GM06990 (cell line): ENCODE measurements around the gene CCDC39.
"Not testable (repeated sequence)": the region's sequence is repeated elsewhere in the genome, so short reads cannot be mapped to it uniquely, and the experiment has no call there.

Experiments
- DNase-seq: peaks from one replicate; pipeline ENCODE4 v3.0.0-alpha.2; 2011; ENCODE audit not compliant: insufficient read length; ENCODE audit errors: extremely low read depth
- H3K27me3 ChIP-seq: replicated peaks from 2 replicates; pipeline ENCODE4 v1.6.0; 2011; ENCODE audit warnings: low read length; ENCODE audit not compliant: control insufficient read depth, insufficient read depth
- H3K36me3 ChIP-seq: 2 replicates; pipeline ENCODE4 v1.5.1; 2011; ENCODE audit warnings: low read length; ENCODE audit not compliant: control insufficient read depth, insufficient read depth
- H3K4me3 ChIP-seq: replicated peaks from 2 replicates; pipeline ENCODE4 v1.5.1; 2011; ENCODE audit warnings: low read depth, mild to moderate bottlenecking, control low read depth, low read length
- TF ChIP-seq, protein P1 (sequence below): IDR thresholded peaks from 2 replicates; pipeline ENCODE4 v1.5.1; 2011; ENCODE audit warnings: low read length, control low read depth, mild to moderate bottlenecking, inconsistent platforms; ENCODE audit not compliant: insufficient read depth, poor library complexity, severe bottlenecking

The CCDC39 gene

DNA sequence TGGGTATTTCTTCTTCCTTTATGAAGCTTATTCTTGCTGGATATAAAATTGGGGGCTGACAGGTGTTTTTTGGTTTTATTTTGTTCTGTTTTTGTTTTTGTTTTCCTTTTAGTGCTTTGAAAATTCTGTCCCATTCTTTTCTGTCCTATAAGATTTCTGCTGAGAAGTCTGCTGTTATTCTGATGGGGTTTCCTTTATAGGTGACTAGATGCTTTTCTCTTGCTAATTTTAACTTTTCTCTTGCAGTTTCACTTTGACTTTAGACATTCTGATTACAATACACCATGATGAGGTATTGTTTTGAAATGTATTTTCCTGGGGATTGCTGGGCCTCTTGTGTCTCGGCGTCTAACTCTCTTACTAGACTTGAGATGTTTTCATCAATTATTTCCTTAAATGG is 54.6 kb downstream of the CCDC39 start:
- DNase-seq: no peak
- Histone ChIP-seq H3K27me3 (no peaks in the 10 kb centered on the region), H3K36me3 (peaks cover 2% of the 10 kb centered on the region), H3K4me3 (no peak overlapping the region)
- TF ChIP-seq, protein P1, sequence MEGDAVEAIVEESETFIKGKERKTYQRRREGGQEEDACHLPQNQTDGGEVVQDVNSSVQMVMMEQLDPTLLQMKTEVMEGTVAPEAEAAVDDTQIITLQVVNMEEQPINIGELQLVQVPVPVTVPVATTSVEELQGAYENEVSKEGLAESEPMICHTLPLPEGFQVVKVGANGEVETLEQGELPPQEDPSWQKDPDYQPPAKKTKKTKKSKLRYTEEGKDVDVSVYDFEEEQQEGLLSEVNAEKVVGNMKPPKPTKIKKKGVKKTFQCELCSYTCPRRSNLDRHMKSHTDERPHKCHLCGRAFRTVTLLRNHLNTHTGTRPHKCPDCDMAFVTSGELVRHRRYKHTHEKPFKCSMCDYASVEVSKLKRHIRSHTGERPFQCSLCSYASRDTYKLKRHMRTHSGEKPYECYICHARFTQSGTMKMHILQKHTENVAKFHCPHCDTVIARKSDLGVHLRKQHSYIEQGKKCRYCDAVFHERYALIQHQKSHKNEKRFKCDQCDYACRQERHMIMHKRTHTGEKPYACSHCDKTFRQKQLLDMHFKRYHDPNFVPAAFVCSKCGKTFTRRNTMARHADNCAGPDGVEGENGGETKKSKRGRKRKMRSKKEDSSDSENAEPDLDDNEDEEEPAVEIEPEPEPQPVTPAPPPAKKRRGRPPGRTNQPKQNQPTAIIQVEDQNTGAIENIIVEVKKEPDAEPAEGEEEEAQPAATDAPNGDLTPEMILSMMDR: no peak

DNA sequence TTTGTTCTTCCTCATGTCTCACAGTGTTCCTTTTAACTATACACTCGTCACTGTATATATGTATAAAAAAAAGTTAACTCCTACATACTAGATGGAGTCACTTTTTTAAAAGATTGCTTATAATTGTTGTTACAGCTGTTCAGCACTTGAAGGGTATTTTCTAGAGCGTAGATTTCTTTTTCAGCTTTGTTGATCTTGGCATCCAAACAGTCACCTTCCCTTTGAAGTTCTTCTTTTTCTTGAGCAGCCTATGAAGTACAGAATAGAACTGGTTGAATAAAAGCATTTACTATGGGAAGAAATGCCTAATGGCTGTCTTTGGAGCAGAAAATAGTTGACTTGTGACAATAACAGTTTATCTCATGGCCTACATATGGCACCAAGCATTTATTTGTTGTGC is 59.6 kb downstream of the CCDC39 start:
- TF ChIP-seq, protein P1: no peak
- DNase-seq: no peak
- Histone ChIP-seq H3K36me3 (no peaks in the 10 kb centered on the region), H3K4me3 (no peak overlapping the region), H3K27me3 (no peaks in the 10 kb centered on the region)

DNA sequence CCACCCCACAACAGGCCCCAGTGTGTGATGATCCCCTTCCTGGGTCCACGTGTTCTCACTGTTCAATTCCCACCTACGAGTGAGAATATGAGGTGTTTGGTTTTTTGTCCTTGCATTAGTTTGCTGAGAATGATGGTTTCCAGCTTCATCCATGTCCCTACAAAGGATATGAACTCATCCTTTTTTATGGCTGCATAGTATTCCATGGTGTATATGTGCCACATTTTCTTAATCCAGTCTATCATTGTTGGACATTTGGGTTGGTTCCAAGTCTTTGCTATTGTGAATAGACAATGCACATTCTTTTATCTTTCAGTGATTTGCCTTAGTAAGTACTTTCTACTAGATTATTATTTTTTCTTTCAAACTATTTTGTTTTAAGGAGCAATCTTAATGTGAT is 60.7 kb downstream of the CCDC39 start:
- H3K27me3 ChIP-seq, H3K36me3 ChIP-seq, DNase-seq, H3K4me3 ChIP-seq: not testable (repeated sequence)

DNA sequence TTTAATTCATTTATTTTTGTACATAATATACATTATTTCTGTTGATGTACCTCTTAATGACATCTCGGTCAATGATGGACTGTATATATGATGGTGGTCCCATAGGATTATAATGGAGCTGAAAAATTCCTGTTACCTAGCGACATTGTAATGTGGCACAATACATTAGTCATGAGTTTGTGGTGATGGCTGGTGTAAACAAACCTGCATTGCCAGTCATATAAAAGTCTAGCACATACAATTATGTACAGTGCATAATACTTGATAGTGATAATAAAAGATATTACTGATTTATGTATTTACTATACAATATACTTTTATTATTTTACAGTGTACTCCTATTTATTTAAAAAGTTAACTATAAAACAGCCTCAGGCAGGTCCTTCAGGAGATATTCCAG is 62.2 kb downstream of the CCDC39 start:
- TF ChIP-seq, protein P1: no peak
- DNase-seq: no peak
- Histone ChIP-seq H3K4me3 (no peak overlapping the region), H3K36me3 (peaks cover 2% of the 10 kb centered on the region), H3K27me3 (no peaks in the 10 kb centered on the region)

DNA sequence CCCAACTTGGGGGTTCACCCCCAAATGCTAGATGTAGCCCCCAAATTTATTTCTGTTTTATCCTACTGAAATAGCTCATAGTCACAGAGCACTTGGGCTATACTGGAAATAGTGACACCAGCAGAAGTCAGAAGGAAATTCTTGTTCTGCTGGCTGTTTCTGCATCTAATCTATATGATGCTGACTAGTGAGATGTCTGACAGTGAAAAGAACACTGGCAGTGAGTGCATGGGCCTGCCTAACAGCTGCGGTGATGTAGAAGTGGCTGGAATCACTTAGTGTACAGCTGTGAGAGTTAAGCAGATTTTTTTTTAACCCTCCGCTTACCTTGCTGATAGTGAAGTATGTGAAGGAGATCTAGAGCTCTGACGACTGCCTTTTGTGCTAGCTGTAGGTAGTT is 63.3 kb downstream of the CCDC39 start:
- TF ChIP-seq, protein P1: no peak
- peaks cover 4% of the 10 kb centered on the region for H3K36me3 ChIP-seq

DNA sequence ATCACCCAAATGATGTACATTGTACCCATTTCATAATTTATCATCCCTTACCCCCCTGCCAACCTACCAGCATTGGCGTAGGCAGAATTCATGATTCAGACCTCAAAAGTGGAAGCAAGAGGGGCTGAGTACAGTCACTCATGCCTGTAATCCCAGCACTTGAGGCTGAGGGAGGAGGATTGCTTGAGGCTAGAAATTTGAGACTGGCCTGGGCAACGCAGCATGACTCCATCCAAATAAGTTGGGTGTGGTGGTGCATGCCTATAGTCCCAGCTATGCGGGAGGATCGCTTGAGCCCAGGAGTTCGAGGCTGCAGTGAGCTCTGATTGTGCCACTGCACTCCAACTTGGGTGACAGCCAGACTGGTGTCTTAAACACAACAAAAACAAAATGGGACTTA is 66.9 kb downstream of the CCDC39 start:
- Histone ChIP-seq H3K27me3 (no peaks in the 10 kb centered on the region), H3K4me3 (no peak overlapping the region), H3K36me3 (peaks cover 6% of the 10 kb centered on the region)
- DNase-seq: no peak
- TF ChIP-seq, protein P1: no peak

More for the DNA sequence above, 63.3 kb downstream of the CCDC39 start:
- H3K4me3 ChIP-seq: no peak overlapping the region
- no peaks in the 10 kb centered on the region for H3K27me3 ChIP-seq
- DNase-seq: no peak
